HEK293T (cell line): ENCODE measurements around the gene DYRK3.

Experiments
- CTCF ChIA-PET: fragments of 350-600 bp; formaldehyde crosslinking; extraction: SDS; loops from one replicate; lab custom pipeline; 2021; ENCODE audit warnings: antibody characterized with exemption, inconsistent platforms; lab: Yijun Ruan, JAX
- POLR2A ChIA-PET: fragments of 350-600 bp; formaldehyde crosslinking; extraction: SDS; loops from one replicate; lab custom pipeline; 2020; ENCODE audit warnings: antibody characterized with exemption, inconsistent platforms; lab: Yijun Ruan, JAX
- DNase-seq: peaks from one replicate; pipeline ENCODE4 v3.0.0; 2012; ENCODE audit warnings: mixed read lengths; ENCODE audit errors: extremely low spot score
- ARNT ChIP-seq: fragments of 450-650 bp; IDR thresholded peaks from 2 replicates; pipeline ENCODE4 v1.6.1; 2017; ENCODE audit warnings: mild to moderate bottlenecking
- BHLHE40 ChIP-seq: fragments of 450-650 bp; IDR thresholded peaks from 2 replicates; pipeline ENCODE4 v1.6.1; 2016; ENCODE audit warnings: mild to moderate bottlenecking, moderate library complexity, borderline replicate concordance
- CTBP1 ChIP-seq: fragments of 450-650 bp; IDR thresholded peaks from 2 replicates; pipeline ENCODE4 v1.6.1; 2016; ENCODE audit warnings: borderline replicate concordance
- ELF4 ChIP-seq: fragments of 450-650 bp; IDR thresholded peaks from 2 replicates; pipeline ENCODE4 v1.6.1; 2017; ENCODE audit warnings: antibody characterized with exemption
- FOXA1 ChIP-seq: fragments of 450-650 bp; IDR thresholded peaks from 2 replicates; pipeline ENCODE4 v1.6.1; 2016; ENCODE audit warnings: mild to moderate bottlenecking
- FOXK2 ChIP-seq: fragments of 450-650 bp; IDR thresholded peaks from 2 replicates; pipeline ENCODE4 v1.6.1; 2016; ENCODE audit warnings: mild to moderate bottlenecking
- FOXM1 ChIP-seq: fragments of 450-650 bp; IDR thresholded peaks from 2 replicates; pipeline ENCODE4 v1.6.1; 2017; ENCODE audit warnings: mild to moderate bottlenecking, borderline replicate concordance
- HDGF ChIP-seq: fragments of 450-650 bp; IDR thresholded peaks from 2 replicates; pipeline ENCODE4 v1.6.1; 2017; ENCODE audit warnings: antibody characterized with exemption, borderline replicate concordance
- L3MBTL2 ChIP-seq: fragments of 450-650 bp; conservative IDR thresholded peaks from 2 replicates; pipeline ENCODE4 v1.6.1; 2016; ENCODE audit warnings: mild to moderate bottlenecking
- LEF1 ChIP-seq: fragments of 450-650 bp; IDR thresholded peaks from 2 replicates; pipeline ENCODE4 v1.6.1; 2017; ENCODE audit warnings: mild to moderate bottlenecking, borderline replicate concordance
- NFRKB ChIP-seq: fragments of 450-650 bp; IDR thresholded peaks from 2 replicates; pipeline ENCODE4 v1.6.1; 2016; ENCODE audit warnings: mild to moderate bottlenecking, moderate library complexity
- PKNOX1 ChIP-seq: fragments of 450-650 bp; IDR thresholded peaks from 2 replicates; pipeline ENCODE4 v1.6.1; 2016
- SP1 ChIP-seq: fragments of 450-650 bp; IDR thresholded peaks from 2 replicates; pipeline ENCODE4 v1.6.1; 2017
- SUZ12 ChIP-seq: fragments of 450-650 bp; IDR thresholded peaks from 2 replicates; pipeline ENCODE4 v1.6.1; 2016; ENCODE audit warnings: mild to moderate bottlenecking
- TARDBP ChIP-seq: fragments of 450-650 bp; IDR thresholded peaks from 2 replicates; pipeline ENCODE4 v1.6.1; 2016
- ZNF384 ChIP-seq: fragments of 450-650 bp; IDR thresholded peaks from 2 replicates; pipeline ENCODE4 v1.6.1; 2016

Gene DYRK3

GRCh38 chr1:206591226-206591625 lies 44.1 kb upstream of the DYRK3 start:
- CTCF ChIA-PET, result no interaction called here
- TF ChIP-seq HDGF (no peak), SUZ12 (no peak), NFRKB (no peak), LEF1 (no peak), PKNOX1 (no peak), L3MBTL2 (no peak), SP1 (no peak), ELF4 (no peak), FOXA1 (no peak), ZNF384 (no peak), CTBP1 (no peak), BHLHE40 (no peak), FOXK2 (no peak), ARNT (no peak), TARDBP (no peak), FOXM1 (no peak)
- DNase-seq, result no peak
- POLR2A ChIA-PET, result no interaction called here

- TF ChIP-seq CTBP1 (no peak), FOXK2 (no peak), SP1 (no peak), ARNT (no peak), ZNF384 (no peak), FOXA1 (no peak), NFRKB (no peak), SUZ12 (no peak), HDGF (no peak), L3MBTL2 (no peak)
- DNase-seq, result no peak
- POLR2A ChIA-PET, result no interaction called here
- CTCF ChIA-PET, result no interaction called here
Measured at GRCh38 chr1:206591696-206592095, 43.6 kb upstream of the DYRK3 start.

GRCh38 chr1:206593351-206593925 lies 41.9 kb upstream of the DYRK3 start:
- TF ChIP-seq PKNOX1 (no peak), LEF1 (no peak), NFRKB (no peak), BHLHE40 (no peak), SUZ12 (no peak), TARDBP (no peak), ZNF384 (no peak), FOXK2 (no peak), L3MBTL2 (no peak), SP1 (no peak), ARNT (no peak), FOXM1 (no peak), CTBP1 (no peak), ELF4 (no peak)
- ChIA-PET POLR2A (no interaction called here), CTCF (no interaction called here)
- DNase-seq, result no peak

GRCh38 chr1:206595581-206596318 lies 39.6 kb upstream of the DYRK3 start:
- POLR2A ChIA-PET, result no interaction called here
- no peak for TF ChIP-seq FOXA1
- no peak for TF ChIP-seq SP1
- no peak for TF ChIP-seq NFRKB
- TF ChIP-seq TARDBP, result no peak
- no peak for TF ChIP-seq PKNOX1
- no peak for TF ChIP-seq ZNF384
- CTCF ChIA-PET, result interaction anchor here (0.9 kb wide), 1 partner anchor 12 kb away, joined by 3 read pairs; no protein-coding TSS in a partner anchor
- no peak for DNase-seq

GRCh38 chr1:206596319-206596666 lies 39.0 kb upstream of the DYRK3 start:
- TF ChIP-seq ARNT, result no peak
- no peak for TF ChIP-seq BHLHE40
- TF ChIP-seq ZNF384, result no peak
- no peak for TF ChIP-seq PKNOX1
- no peak for TF ChIP-seq FOXK2
- TF ChIP-seq FOXA1, result no peak
- TF ChIP-seq L3MBTL2, result no peak
- TF ChIP-seq FOXM1, result no peak
- no peak for TF ChIP-seq HDGF
- TF ChIP-seq SUZ12, result no peak
- TF ChIP-seq LEF1, result no peak
- TF ChIP-seq ELF4, result no peak
- ChIA-PET POLR2A (no interaction called here), CTCF (no interaction called here)
- DNase-seq, result no peak

GRCh38 chr1:206600527-206600926 lies 34.8 kb upstream of the DYRK3 start:
- ChIA-PET CTCF (no interaction called here), POLR2A (no interaction called here)
- DNase-seq, result no peak
- TF ChIP-seq FOXK2 (no peak), PKNOX1 (no peak), FOXM1 (no peak), HDGF (no peak)
